CD4-positive, alpha-beta T cell treated with Interleukin-2 at 100 ng/mL for 4 hours (primary cell): ENCODE results near the gene FRAT2.
"Not testable (repeated sequence)": the region's sequence is repeated elsewhere in the genome, so short reads cannot be mapped to it uniquely, and the experiment has no call there.

Experiments used
- DNase-seq: peaks from one replicate; pipeline ENCODE4 v3.0.0-alpha.2; 2020; ENCODE audit warnings: low spot score

Gene FRAT2

DNA sequence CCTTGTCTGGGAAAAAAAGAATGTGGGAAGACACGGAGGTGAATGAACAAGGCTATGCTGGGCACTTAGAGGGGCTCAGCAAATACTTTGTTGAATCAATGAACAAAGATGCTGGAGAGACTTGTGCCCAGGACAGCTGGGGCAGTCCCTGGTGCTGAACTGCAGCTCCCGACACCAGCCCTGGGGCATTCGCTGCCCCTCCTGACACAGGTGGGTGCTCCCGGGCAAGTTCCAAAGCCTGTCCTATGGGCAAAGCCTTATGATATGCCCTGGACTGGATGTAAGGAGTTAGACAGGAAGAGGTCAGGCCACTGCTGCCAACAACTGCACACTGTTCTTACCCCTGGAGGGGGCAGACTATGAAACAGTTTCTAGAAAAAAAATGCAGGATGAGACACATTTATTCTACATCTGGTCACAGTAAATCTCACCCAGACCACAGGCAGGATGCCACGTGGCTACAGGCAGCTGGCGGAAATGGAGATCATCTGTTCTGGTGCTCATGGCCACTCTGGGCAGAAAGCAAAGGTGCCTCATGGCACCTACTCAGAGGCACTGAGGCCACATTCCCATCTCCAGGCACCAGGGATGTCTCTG is 21.9 kb upstream of the FRAT2 start:
- no peak for DNase-seq

DNA sequence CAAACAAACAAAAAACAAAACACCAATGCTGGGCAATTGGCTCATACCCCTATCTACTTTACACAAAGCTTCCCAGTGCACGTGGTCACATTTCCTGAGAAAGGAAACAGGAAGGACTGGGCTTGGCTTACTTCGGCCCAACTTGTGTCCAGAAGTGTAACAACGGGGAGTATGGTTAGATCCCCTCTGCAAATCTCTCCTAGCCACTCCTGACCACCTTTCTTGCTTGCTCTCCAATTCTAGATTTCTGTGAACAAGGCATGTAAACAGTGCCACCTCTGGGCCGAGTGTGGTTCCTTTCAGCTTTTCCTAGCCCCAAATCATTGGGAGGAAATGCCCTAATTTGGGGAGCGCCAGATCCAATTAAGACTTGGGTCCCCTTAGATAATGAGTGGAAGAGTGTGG is 21.0 kb upstream of the FRAT2 start:
- DNase-seq = no peak

DNA sequence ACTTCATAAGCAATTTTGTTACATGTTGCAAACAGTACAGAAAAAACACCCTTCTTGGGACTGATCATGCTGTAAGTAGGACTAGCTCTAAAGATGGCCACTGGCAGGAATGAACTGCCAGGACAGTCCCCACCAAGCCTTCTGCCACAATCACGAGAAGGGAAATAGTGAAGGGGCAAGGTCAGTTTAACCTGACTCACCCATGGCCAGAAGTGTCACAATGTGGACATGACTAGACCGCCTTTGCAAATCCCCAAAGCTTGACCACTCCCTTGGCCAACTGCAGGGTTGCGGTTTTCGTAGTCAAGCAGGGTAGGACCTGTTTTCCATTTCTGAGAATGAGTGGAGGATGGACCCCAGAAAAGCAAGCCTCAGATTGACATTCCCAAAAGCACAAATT is 19.4 kb upstream of the FRAT2 start:
- DNase-seq = no peak

DNA sequence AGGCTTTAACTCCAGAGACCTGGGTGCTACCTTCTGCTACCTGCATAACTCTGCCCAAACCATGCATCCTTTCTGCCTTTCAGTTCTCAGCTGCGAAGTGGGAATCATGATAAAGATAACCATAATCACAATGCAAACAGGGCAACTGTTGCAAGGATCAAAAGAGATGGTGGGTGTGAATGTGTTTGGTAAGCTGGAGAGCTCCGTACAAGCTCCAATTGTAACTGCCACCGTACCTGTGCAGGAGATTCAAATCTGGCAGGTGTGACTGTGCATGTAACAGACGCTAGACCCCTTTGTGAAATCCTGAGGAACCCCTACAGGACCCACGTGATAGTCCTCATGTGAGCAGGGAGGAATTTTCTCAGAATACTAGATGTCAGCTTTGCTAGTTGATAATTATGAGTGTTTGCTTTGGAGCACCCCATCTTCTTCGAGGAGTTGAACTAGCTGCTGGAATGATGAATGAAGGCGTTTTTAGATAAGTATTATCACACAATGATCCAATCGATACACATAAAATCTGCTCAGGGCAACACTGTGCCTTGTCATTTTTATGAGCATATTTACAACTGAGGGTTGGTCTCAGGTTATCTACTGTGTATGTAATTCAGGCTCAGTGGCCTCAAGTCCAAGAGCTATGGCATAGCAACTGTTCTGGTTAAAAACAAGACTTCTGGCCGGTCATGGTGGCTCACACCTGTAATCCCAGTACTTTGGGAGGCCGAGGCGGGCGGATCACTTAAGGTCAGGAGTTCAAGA is 15.4 kb upstream of the FRAT2 start:
- no peak for DNase-seq

DNA sequence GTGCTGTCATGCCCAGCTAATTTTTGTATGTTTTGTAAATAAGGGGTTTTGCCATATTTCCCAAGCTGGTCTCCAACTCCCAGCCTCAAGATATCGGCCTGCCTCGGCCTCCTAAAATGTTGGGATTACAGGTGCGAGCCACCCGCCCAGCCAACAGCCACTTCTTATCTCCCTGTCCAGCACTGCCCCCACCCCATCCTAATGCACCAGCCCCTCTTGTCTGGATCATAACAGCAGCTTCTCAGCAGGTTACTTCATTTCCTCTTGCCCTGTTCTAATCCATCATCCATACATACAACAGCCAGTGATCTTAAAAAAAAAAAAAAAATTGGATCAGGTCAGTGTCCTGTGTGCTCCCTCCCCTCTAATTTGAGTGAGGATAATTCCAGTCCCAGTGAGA is 12.8 kb upstream of the FRAT2 start:
- no peak for DNase-seq

DNA sequence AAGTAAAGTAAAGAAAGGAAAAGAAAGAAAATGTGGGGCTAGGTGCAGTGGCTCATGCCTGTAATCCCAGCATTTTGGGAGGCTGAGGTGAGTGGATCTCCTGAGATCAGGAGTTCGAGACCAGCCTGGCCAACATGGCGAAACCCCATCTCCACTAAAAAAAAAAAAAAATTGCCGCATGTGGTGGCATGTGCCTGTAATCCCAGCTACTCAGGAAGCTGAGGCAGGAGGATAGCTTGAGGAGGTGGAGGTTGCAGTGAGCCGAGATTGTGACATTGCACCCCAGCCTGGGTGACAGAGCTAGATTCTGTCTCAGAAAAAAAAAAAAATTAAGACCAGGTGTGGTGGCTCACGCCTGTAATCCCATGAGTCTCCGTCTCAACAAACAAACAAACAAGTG is 9.1 kb upstream of the FRAT2 start:
- not testable (repeated sequence) for DNase-seq

DNA sequence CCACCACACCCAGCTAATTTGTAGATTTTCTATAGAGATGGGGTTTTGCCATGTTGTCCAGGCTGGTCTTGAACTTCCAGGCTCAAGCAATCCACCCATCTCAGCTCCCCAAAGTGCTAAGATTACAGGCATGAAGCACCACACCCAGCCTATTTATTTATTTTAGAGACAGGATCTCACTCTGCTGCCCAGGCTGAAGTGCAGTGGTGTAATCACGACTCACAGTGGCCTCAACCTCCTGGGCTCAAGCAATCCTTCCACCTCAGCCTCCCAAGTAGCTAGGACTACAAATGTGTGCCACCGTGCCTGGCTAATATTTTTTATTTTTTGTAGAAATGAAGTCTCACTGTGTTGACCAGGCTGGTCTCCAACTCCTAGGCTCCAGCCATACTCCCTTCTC is 6.9 kb upstream of the FRAT2 start:
- DNase-seq = no peak

DNA sequence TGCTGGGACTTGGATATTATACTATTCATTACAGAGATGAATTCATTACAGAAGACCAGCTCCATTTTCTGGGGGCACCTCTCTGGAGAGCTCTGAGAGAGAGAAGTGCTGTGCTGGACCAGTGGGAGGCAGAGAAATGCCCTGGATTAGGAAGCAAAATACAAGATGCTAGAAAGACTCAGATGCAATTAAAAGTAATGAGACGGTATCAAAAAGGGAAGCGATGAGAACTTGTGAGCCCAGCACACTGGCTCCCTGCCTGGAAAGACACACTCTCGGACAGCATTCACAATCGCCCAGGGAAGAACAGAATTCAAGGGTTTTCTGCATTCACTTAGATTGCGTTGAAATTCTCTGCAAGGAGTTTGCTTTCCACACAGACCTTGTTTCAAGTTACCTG is 3.5 kb upstream of the FRAT2 start:
- no peak for DNase-seq

DNA sequence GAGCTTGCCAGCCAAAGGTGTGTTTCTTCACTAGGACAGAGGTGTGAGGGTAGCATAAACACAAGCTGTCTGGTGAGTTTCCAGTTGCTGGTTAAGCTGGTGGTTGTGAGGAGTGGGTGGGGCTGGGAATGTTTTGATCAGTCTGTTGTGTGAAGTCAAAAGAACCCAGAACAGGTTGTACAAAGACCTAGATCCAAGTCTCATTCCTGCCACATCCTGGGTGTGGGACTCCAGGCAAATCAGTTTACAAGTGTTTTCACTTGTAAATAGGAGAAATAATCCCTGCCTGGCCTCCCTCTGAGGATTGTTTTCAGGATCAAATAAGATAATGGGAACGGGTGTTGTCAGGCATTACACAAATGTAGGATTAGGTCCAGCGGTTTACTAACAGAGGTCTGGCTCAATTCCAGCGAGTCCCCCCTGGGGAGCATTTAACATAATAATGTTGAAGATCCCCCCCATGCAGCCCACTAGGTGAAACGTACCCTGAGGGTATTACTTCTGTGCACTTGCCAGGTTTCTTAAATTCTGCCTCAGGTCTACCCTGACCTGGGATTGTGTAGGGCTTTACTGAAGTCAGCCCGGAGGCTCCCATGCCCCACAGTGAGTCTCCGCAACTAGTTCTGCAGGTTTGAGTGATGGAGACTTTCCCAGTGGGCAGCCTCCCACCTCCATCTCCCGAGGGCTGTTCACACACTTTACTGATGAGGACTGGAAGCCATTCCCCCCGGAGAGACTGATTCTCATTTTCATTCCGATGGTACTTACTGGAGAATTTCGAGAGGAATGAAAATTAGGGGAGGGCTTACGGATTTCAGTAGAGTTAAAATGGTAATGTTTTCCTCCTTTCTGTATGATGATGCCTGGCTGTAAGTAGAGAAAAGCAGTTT is 2.7 kb upstream of the FRAT2 start:
- DNase-seq = no peak

DNA sequence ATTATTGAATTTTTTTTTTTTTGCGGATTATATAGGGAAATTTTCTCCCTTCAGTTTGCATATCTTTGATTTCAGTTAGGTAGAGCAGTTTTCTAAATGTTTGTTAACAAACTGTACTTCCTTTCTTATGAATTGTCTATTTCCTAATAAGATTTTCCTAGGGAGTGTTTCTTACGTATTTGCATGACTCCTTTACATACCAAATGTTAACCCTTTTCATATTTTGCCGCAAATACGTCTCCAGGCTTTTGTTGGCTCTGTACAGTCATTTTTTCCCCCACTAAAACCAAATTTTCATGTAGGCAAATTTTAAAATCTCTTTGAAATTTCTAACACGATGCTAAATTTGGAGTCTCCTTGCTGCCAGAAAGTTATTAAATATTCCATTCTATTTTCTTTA is 1.9 kb upstream of the FRAT2 start:
- DNase-seq = no peak

DNA sequence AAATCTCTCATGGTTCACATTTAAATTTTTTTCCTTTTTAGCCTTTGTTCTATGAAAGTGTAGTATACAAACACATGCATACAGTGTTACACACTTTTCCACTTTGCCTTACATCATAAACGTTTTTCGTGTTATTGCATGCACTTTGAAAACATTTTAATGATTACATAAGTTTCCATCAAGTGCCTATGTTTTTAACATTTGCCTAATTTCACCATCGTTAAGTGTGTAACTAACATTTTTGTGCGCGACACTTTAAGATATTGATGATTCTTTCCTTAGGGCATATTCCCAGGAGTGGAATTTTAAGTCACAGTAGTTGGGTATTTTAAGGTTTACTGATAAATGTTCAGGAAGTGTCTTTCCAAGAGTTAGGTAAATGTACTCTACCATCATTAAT is 1.5 kb upstream of the FRAT2 start:
- no peak for DNase-seq

DNA sequence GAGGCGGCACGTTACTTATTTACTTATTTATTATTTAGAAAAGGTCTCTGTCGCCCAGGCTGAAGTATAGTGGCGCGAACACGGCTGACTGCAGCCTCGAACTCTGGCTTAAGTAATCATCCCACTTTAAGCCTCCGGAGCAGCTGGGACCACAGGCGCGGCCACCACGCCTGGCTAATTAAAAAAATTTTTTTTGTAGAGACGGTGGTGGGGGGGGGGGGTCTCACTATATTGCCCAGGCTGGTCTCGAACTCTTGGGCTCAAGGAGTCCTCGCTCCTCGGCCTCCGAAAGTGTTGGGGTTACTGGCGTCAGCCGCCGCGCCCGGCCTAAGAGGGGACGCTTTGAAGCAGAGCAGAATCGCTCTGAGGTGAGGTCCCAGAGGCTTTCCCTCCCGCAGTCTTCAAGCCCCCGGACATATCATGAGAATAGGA is 675 bp upstream of the FRAT2 start:
- no peak for DNase-seq

DNA sequence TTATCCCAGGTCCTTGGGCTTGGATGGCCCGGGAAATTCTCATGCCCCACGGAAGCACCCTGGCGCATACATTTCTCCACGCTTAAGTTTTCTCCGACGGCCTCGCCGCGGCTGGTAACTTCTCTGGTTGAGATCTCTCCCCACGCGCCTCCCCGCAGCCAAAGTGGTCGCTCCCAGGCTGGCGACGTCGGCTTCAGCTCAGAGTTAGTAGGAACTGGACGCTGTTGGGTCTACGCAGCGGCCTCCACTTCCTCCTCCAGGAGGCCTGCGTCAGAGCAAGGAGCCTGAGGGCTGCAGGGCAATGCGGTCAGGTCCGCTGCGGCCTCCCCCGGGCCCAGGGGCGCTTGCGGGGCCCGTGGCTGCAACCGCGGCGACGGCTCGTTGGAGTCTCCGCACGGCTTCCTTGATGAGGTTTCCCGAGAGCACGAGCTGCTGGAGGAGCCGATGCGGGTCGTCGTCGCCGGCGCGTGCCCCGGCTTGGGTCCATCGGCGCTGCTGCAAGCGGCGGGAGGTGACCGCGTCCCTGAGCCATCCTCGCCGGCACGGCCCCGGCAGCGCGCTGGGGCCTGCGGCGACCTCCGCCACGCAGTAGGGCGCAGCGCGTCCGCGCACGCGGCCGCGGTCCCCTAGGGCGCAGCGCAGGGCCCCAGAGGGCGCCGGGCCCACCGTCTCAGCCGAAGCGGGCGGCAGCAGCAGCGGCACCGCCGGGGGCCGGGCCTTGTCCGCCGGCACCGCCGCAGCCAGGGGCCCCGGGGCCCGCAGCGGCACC is 744 bp downstream of the FRAT2 start:
- DNase-seq = no peak

DNA sequence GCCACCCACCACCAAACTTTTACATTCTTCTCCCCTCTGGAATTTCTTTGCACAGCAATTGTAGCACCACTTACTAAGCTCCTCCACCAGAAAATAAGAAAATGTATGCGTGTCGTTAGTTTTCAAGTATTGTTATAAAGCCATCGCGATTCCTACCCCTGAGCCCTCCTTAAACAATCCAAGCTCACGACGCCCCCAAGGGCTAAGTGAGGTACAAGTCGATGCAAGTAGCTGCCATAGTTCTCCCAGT is 1.3 kb downstream of the FRAT2 start:
- DNase-seq = no peak

DNA sequence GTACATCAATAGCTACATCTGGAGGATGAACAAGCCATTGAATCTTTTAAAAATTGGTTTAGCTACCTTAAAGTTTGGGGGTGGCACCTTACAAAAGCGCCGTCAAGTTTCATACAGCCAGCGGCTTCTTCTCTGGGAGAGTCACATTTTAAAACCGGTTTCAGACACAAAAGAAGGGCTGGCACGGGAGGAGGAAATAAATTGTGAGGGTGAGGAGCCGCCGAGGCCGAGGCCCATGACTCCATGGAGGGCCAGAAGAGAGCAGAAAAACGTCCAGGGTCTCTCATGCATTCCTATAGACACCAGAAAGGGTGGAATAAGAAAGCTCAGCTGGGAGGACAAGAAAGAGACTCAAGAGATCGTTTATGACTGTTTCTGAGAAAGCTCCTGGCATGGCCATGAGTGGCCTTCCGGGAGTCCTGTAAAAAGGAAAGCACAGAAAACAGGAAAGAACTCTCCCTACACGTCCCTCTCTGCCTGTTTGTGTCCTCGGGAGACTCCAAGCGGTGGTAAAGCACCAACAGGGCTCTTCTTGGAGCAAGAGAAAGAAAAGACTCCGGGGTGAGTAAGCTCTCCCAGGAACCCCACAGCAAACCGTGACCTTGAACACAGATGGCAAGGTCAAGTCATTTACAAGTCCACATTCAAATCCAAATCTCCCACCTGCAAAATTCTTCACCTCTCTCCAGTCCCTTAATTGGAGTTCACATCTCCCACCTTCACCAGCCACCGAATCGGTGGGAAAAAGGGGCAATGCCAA is 1.8 kb downstream of the FRAT2 start:
- no peak for DNase-seq

DNA sequence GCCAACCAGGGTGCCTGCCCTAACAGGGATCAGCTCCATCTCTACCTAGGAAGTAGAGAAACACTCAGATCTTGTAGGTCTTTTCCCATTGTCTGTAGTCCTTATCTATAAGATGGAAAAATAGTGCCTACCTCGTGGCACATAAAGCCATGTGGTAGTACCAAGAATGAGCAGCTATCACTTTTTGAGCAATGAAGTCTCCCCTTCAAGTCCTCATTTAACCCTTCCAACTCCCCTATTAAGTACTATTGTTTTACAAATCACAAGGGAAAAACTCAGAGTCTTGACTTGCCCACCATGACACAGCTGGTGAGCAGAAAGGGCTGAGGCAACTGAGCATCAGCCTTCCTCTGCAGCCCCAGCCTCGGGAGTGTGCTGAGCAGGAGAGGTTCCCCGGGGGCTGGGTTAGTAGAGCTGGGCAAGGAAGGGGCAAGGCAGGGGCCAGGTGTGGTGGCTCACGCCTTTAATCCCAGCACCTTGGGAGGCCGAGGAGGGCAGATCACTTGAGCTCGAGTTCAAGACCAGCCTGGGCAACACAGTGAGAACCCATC is 3.3 kb downstream of the FRAT2 start:
- DNase-seq = no peak

DNA sequence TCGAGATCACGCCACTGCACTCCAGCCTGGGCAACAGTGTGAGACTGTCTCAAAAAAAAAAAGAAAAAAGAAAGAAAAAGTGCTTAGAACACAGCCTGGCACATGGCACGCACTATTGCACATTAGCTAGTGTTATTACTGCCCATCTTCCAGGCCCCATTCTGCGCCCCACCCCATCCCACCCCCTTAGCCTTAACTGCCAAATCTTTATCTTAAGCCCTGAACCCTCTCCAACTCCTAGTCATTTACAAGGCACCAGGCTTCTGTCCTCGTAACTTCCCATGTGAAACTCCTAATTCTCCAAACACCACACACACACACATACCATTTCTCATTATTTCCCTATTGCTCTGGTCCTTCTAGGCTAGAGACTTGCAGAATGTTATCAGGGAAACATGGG is 4.8 kb downstream of the FRAT2 start:
- no peak for DNase-seq

DNA sequence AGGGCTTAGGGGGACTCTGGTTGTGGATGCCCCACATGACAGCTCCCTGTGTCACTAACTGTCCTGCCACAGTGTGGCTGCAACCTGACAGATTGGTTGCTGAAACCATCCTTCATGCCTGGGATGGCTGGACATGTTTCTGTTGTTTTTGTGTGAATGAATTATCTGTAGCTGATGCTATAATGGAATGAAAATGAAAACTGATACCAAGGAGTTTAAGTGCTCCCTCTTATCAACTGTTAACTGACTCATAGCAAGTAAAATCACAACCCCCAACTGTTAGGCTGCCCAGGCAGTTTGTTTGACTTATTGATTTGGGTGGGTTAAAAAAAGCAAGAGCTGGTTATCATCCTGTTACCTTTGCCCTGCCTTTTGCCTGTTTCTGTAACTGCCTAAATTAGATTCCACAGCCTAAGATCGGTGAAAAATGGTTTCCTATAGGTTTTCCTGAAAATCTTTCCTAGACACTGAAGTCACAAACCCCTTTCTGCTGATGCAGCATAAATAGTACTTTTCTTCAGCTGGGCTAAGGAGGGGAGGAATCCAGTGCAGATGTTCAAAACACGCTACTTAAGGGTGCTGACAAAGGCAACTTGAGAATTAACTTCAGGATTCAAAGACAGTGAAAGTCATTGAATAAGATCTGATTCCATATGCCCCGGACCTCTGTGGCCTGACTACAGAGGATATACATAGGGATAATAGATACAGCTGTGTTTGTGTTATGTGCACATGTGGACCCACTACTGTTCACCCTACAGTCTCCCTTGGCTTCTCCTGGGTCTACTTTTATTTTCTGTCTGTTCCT is 5.7 kb downstream of the FRAT2 start:
- no peak for DNase-seq

DNA sequence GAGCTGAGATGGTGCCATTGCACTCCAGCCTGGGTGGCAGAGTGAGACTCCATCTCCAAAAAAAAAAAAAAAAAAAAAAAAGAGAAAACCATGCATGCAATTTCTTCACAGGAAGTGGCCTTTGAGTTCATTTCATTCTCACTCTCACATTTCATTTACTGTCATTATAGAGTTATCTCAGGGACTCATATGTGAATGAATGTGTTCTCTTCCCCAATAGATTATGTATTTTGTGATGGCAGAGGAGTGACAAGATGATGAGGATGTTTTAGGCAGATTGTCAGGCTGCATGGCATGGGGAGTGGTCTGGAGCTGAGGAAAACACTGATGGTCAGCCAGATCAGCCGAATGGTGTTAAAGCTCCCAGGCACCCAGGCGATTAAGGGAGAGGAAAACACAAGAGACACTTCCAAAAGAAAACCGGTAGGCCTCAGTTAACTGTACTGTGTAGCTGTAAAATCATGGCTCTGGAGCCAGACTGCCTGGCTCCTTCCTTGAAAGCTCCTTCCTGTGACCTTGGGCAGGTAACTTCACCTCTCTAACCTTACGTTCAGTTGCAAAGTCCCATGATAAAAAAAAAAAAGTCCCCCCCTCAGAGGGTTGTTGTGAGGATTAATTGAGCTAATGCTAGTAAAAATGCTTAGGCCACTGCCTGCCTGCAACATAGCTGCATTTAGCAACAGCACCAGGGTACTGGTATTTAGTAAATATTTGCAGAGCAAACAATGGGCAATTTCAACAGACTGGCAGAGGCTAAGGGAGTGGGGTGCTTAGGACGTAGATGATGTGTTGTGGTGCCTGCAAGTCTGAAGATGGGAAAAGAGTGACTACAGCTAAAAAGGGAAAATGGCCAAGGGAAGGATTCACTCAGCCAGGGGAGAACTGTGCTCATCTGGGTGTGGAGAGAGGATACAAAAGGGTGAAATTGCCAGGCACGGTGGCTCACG is 6.9 kb downstream of the FRAT2 start:
- DNase-seq = no peak

DNA sequence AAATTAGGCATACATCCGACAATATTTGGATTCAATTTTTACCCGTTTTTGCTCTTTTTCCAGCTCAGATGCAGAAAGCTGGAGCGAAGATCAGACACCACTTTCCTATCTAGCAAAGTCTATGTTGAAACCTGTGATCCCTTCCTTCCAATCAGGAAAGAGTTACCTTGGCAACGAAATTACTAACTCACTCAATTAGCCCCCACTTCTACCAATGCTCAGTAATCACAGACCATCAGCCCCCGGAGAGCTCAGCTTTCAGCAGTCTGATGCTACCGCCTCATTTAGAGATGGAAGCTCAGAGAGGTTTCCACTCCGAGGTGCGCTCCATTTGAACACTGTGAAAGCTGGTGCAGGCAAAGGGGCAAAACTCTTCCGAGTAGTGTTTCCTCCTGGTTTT is 8.8 kb downstream of the FRAT2 start:
- DNase-seq = no peak
